ENCODE data around the gene GSE1.

The GSE1 gene

DNA sequence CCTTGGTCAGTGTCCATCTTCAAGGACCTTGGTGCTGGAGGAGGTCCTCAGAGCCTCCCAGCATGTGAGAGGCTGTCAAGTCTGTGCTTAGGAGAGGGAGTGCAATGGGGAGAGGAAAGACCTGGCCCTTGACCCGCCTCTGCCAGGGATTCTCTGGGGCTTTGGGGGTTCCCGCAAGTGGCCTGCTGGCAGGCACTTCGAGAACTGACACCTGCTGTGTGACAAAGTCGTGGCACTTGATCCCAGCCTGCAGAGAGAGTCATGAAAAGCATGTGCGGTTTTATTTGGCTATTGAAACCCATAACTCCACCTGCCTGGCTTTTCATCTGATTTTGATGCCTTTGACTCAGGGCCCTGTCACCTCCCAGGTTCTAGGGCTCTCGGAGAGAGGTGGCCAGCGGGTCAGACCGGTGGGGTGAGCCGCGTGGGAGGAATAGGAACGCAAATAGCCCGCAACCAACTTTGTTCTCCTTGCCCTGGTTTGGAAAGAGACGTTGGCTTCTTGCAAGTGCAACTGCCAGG is 42.8 kb upstream of the GSE1 start:
- TF ChIP-seq POLR2A (IDR thresholded peaks at IDR 0.05; ENCODE audit: low read length) (no peak), GATA1 (IDR thresholded peaks at IDR 0.05; ENCODE audit: low read depth, low read length) (no peak)
- DNase-seq = peak in 1 of 2 experiments; percentile 47

DNA sequence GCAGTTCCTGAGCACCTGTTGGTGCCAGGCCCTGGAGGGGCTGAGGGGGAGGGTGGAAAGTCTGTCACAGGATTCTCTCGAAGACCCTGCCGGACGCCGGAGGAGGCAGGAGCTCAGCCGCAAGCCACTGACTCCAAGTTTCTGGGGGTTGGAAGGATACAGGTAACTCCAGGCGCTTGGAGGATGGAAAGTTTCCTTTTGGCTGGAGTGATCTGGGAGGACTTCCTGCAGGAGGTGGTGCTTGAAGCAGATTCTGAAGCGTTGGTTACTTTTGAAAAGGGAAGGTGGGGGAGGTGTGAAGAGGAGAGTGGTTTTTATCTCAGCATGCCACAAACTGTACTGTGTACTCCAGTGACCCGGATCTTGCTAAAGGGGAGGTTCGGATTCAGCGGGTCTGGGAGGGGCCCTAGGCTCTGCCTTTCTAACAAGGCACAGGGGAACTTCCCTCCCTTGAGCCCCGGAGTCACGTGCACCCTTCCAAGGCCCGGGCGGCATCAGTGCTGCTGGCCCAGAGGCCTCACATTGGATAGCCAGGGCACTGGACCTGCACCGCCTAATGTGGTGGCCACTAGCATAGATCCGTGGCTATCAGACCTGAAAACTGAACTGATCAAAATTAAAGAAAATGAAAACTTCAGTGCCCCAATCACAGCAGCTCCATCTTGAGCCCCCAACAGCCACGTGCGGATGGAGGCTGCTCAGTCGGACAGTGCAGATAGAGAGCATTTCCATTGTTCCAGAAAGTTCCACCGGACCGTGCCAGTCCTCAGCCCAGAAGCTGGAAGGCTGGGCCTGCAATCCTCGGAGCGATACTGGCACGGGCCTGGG is 42.2 kb upstream of the GSE1 start:
- peak; percentile 89 to 94 for DNase-seq
- no peak for TF ChIP-seq GATA1 (IDR thresholded peaks at IDR 0.05; ENCODE audit: low read depth, low read length)
- no peak for TF ChIP-seq POLR2A (IDR thresholded peaks at IDR 0.05; ENCODE audit: low read length)

DNA sequence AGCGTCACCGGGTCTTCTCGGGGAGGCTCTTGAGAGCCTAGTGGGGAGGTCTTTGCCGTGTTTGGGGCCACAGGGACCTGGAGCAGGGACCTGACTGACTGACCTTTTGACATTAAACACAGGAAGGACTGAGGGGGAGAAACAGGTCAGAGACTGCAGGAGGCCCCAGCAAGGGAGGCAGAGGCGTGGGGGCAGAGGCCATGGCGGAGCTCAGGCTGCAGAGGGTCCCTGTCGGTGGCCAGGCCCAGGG is 41.6 kb upstream of the GSE1 start:
- TF ChIP-seq POLR2A (IDR thresholded peaks at IDR 0.05; ENCODE audit: low read length) = no peak
- no peak for TF ChIP-seq GATA1 (IDR thresholded peaks at IDR 0.05; ENCODE audit: low read depth, low read length)
- no peak for DNase-seq

DNA sequence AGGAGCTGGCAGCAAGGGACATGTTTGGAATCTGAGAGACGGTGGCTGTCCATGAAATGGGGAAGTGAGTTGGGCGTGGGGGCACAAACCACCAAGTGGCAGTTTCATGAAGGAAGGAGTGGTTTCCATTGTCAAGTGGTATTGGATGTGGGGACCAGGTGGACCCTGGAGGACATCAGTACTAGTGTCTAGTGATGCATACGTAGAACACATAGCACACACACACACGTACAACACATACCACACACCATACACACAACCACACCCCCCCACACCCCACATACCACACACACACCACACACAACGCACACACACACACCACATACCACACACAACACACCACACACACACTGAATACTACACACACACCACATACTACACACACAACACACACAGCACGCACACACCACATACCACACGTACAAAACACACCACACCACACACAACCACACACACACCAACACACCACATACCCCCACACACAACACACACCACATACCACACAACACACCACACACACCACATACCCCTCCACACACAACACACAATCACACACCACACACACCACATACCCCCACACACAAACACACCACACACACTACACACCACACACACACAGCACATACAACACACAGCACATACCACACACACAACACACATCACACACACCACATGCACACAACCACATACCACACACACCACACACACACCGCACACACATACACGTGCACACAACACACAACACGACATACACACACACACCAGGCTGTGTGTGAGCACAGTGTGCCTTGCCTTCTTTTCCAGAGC is 41.1 kb upstream of the GSE1 start:
- TF ChIP-seq POLR2A (IDR thresholded peaks at IDR 0.05; ENCODE audit: low read length) (no peak), GATA1 (IDR thresholded peaks at IDR 0.05; ENCODE audit: low read depth, low read length) (no peak)
- peak; percentile 56 to 72 for DNase-seq

DNA sequence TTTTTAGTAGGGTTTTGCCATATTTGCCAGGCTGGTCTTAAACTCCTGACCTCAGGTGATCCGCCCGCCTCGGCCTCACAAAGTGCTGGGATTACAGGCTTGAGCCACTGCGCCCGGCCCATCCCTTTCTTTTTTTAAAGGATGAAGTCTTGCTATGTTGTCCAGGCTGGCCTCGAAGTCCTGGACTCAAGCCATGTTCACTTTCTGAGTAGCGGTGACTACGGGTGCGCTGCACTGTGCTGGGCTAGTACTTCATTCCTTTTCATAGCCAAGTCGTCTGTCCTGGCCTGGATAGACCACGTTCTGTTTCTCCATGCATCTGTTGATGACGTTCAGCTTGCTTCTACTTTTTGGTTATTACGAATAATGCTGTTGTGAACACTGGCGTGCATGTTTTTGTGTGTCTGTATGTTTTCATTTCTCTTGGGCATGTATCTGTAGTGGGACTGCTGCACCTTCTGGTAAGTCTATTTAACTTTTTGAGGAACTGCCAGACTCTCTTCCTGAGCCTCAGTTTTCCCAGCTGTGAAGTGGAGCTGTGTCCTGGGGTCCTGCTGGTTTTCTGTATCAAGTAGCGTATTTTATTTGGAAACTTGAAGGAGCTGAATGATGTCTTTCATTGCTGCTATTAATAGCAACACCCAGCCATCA is 40.0 kb upstream of the GSE1 start:
- no peak for DNase-seq
- no peak for TF ChIP-seq GATA1 (IDR thresholded peaks at IDR 0.05; ENCODE audit: low read depth, low read length)

DNA sequence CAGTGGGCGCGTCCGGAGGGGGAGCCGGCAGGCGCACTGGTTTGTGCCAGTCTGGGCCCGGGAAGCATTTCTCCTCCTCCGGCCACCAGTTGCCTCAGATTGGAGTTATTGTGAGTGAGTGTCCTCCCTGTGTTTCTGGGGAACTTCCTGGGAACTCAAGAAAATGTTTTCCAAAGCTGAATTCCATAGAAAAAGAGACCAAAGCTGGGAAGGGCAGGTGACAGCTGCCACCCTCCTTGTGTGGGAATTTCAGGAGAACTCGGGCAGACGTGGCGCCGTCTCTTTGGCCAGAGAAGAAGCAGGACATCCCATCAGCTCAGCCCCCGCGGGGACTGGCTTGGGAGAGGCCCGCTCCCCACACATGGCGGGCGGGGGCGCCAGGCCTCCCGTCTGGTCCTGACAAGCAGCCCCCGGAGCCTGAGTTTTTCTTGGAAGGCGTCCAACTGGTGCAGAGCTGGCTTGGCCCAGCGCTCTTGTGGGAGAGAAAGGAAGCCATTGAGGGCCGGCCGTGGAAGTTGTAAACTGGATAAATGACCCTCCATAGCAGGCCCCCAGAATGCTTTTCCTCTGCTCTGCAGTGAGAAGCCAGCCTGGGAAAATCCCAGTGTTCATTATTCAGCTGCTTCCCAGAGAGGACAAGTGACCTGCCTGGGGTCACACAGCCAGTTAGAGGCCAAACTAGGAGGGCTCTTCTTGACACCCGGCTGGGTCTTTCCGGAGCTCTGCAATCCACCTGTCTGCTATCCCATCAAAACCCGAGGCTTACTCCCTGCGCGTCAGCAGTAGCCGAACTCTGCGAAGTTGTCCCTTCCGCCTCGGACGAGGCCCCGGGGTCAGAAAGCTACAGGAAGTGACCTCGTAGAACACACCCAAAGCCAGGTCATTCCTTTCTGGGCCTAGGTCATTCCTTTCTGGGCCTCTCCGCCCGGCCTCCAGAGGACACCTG is 39.2 kb upstream of the GSE1 start:
- peak; percentile 49 to 59 for DNase-seq
- TF ChIP-seq GATA1 (IDR thresholded peaks at IDR 0.05; ENCODE audit: low read depth, low read length) (no peak), POLR2A (IDR thresholded peaks at IDR 0.05; ENCODE audit: low read length) (no peak)

DNA sequence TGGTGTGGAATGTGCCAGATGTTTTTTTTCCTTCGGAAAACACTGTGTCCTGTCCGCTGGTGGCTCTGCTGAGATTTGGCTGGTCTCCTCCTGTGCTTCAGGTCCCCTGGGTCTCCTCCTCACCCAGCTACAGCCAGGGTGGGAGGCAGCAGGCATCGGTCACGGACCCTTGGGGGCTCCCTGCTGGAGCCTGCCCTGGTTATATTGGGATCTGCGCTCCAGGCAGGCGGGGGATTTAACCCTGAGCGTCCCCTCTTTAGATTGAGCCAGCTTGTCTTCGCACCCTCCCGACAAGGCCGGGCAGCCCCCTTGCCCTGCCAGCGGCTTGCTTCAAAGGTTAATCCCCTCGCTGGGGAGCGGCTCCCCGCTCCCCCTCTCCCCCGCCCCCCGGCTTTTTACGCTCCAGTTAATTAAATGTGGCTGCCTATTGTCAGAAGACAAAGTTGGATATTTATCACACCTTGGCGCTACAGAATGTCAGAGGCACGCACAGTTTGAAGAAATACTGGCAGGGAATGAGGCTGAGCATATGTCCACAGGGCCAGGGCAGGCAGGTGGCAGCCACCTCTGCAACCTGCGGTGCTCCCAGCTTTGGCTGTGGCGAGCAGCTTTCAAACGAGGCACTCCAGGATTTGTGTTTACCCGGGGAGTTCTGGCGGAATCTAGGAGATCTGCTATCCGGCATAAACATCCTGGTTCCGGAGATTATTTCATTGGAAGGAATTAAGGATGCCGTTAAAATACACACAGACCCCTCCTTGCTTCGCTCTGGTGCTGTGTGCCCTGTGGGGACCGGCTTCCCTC is 38.2 kb upstream of the GSE1 start:
- no peak for DNase-seq
- TF ChIP-seq POLR2A (IDR thresholded peaks at IDR 0.05; ENCODE audit: low read length) (no peak), GATA1 (IDR thresholded peaks at IDR 0.05; ENCODE audit: low read depth, low read length) (no peak)

DNA sequence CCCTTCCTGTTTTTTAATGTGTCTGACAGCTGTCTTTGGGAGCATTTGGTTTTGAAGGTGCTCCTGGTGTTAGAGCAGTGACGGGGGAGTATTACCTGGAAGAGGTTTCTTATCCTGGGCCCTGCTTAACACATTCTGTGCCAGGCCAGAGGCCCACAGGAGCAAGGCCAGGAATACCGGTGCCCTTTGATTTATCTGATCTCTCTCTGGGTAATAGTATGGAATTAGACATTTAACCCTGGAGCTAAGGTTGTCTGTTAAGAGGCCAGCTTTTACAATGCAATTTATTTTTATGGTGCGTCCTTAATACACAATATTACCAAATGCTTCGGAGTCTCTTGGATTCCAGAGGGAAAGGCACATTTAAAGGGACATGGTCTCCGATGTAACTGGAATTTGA is 37.2 kb upstream of the GSE1 start:
- no peak for TF ChIP-seq POLR2A (IDR thresholded peaks at IDR 0.05; ENCODE audit: low read length)
- TF ChIP-seq GATA1 (IDR thresholded peaks at IDR 0.05; ENCODE audit: low read depth, low read length) = no peak
- no peak for DNase-seq

DNA sequence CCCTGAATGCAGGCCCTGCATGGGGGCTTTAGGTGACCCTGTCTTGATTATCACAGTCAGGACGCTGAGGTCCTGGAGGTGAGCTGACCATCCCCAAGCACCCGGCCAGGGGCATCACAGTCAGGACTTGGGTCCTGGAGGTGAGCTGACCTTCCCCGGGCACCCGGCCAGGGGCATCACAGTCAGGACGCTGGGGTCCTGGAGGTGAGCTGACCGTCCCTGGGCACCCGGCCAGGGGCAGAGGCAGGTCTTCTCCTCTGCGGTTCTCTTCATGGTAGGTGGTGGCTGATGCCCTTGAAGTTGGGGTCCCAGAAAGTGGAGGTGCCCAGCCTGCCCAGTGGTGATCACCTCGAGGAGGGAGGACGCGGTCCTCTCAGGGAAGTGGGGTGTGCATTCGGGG is 36.2 kb upstream of the GSE1 start:
- DNase-seq = no peak
- no peak for TF ChIP-seq POLR2A (IDR thresholded peaks at IDR 0.05; ENCODE audit: low read length)
- TF ChIP-seq GATA1 (IDR thresholded peaks at IDR 0.05; ENCODE audit: low read depth, low read length) = no peak

DNA sequence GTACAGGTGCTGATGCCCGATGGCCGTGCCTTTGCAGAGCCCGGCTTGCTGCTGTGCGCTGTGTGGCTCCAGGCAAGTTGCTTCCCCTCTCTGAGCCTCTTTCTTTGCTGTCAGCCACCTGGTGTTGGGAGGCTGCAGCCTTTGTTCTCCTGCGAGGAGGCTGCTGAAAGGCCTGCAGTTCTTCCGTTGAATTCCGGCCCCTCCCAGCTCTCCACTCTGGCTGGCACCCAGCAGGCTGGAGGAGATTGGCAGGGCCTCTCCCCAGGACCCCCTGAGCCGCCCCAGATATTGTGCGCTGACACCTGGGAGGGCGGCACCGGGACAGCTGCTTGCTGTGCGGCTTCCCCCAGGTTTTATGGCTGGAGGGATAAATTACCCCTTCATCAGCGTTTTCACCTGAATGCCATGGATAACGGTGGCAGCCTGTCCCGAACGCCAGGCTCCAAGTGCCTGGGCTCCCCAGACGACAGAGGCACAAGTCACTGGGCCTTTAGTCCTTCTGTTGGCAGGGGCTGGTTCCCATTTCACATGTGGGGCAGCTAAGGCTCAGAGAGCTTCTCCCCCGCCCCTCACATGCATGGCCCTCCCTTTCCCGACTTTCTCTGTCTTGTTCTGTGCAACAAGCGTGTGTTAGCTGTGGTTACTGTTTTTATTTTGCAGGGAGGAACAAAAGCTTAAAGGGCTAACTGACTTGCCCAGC is 35.1 kb upstream of the GSE1 start:
- TF ChIP-seq GATA1 (IDR thresholded peaks at IDR 0.05; ENCODE audit: low read depth, low read length) (no peak), POLR2A (IDR thresholded peaks at IDR 0.05; ENCODE audit: low read length) (no peak)
- DNase-seq = no peak

DNA sequence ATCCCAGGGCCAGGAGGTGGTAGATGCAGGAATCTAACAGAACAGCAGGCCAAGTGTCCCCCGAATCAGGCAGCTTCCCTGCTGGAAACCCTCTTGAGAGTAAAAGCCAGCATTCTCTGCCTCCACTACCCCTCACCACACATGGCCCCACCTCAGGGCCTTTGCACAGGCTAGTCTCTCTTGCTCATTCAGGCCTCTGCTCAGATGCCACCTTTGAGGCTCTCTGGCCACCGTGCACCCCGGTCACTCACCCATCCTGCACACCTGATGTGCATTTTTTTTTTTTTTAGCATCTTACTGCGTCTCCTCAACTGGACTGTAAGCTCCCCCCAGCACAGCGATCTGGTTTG is 34.5 kb upstream of the GSE1 start:
- TF ChIP-seq GATA1 (IDR thresholded peaks at IDR 0.05; ENCODE audit: low read depth, low read length) = no peak
- no peak for DNase-seq

DNA sequence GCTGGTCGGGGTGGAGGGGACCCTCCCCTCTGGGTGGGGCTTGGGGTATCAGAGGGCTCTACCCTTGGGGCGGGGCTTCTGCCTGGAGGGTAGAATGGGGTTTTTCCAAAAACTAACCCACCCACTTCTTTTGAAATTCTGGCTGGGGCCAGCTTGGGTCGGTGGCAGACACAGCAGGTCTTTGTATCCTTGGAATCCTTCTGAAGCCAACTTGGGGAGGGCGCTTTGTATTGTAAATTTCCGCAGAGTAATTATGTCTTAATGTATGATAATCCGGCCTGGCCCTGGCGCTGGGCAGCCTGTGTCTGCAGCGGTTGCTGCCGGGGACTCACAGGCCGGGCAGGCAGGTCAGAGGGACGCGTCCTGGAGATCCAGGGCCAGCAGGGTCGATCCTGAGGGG is 33.9 kb upstream of the GSE1 start:
- TF ChIP-seq POLR2A (IDR thresholded peaks at IDR 0.05; ENCODE audit: low read length) = no peak
- TF ChIP-seq GATA1 (IDR thresholded peaks at IDR 0.05; ENCODE audit: low read depth, low read length) = no peak
- no peak for DNase-seq
